Neural progenitor cell (in vitro differentiated cells): ENCODE results near the gene C10orf105.

ENCODE experiments used
- EZH2 ChIP-seq: fragments of 200-600 bp; sonication (generic); IDR thresholded peaks from 2 replicates; pipeline ENCODE4 v1.6.1; 2017; ENCODE audit warnings: antibody characterized with exemption, mild to moderate bottlenecking, moderate library complexity
- TF ChIP-seq, protein P1 (sequence below): fragments of 200-600 bp; sonication (generic); IDR thresholded peaks from 2 replicates; pipeline ENCODE4 v1.5.1; 2017; ENCODE audit warnings: antibody characterized with exemption, mild to moderate bottlenecking

DNA sequence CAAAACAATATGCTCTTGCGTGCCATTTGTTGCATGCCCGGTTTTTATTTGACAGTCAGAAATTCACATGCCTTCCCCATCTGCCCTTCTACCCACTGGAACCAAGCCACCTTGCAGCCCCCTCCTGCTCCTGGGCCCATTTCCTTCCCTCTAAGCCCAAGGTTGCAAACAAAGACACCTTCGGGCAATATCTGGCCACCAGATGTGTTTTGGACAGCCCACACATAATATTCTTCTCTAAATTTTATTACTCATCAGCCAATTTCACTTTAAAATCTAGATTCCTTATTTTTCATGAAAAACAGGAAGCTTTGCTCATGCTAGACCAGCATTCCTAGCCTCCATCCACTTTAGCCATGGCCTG lies 18.2 kb upstream of the C10orf105 start:
- TF ChIP-seq, protein P1, sequence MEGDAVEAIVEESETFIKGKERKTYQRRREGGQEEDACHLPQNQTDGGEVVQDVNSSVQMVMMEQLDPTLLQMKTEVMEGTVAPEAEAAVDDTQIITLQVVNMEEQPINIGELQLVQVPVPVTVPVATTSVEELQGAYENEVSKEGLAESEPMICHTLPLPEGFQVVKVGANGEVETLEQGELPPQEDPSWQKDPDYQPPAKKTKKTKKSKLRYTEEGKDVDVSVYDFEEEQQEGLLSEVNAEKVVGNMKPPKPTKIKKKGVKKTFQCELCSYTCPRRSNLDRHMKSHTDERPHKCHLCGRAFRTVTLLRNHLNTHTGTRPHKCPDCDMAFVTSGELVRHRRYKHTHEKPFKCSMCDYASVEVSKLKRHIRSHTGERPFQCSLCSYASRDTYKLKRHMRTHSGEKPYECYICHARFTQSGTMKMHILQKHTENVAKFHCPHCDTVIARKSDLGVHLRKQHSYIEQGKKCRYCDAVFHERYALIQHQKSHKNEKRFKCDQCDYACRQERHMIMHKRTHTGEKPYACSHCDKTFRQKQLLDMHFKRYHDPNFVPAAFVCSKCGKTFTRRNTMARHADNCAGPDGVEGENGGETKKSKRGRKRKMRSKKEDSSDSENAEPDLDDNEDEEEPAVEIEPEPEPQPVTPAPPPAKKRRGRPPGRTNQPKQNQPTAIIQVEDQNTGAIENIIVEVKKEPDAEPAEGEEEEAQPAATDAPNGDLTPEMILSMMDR = no peak
- no peak for TF ChIP-seq EZH2
